HG03108 (cell line): Measurements from ENCODE around the gene MIPOL1.
"Not testable (repeated sequence)": the region's sequence is repeated elsewhere in the genome, so short reads cannot be mapped to it uniquely, and the experiment has no call there.

Source experiments
- ATAC-seq: cut with Tn5 transposase; IDR thresholded peaks from one replicate; pipeline ENCODE4 v1.9.1; 2021; ENCODE audit warnings: moderate library complexity; ENCODE audit not compliant: unreplicated experiment

Gene MIPOL1, protein sequence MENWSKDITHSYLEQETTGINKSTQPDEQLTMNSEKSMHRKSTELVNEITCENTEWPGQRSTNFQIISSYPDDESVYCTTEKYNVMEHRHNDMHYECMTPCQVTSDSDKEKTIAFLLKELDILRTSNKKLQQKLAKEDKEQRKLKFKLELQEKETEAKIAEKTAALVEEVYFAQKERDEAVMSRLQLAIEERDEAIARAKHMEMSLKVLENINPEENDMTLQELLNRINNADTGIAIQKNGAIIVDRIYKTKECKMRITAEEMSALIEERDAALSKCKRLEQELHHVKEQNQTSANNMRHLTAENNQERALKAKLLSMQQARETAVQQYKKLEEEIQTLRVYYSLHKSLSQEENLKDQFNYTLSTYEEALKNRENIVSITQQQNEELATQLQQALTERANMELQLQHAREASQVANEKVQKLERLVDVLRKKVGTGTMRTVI

DNA sequence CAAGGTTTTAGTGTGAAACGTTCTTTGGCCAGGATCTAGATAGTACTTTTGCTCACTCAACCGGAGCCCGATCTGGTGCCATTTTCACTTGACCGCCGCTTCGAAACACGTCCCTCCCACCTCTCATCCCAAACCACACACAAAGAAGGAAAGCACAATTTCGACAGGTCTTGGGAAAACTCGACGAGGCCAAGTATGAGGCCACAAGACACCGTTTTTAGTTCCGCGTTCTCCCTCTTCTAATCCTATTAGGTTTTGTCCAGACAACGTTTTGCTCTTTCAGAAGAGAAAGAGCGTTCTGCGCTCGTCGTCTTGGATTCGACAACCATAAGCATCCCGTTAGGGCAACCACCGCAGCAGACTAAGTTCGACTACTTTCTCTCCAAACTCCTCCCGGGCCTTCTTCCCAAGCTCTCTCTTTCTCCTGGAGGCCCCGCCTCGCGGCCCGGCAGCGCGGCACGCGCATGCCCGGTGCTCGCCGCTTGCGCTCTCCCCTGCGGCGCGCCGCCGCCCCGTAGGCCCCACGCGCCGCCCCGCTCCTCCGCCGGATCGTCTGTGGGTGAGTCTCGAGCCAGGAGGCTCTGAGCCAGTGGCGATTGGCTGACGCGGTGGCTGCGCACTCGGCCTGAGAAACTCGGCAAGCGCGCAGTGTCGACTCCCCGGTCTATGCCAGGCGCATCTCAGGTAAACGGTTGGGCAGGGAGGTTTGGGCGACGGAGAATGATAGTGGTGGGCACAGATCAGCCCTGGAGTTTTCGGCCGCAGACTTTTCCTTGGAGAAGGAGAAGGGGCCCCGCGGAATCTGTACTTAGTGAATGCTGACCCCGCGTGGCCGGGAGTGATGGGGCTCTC lies at the start of gene MIPOL1:
TSS of gene MIPOL1 (plus strand) at position 517 of the 852 bp plus-strand sequence. CDS start 49,952 bp downstream, outside the sequence.
- no peak for ATAC-seq

DNA sequence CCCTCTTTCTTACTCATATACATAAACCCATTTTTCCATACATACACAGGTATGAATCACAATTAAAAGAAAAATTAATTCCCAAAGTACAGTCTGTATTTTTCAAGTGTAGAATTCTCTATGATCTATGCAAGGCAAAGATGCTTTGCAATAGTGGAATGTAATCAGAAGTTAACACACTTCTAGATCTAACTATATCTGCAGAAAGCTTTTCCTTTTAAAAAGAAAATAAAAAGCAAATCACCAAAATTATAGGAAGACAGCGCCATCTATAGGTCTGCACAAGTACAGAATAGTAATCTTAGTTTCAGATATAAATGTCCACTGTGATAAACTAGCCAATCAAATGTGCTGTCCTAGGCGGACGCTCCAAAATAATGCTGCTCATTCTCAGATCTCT lies 47.3 kb upstream of the MIPOL1 start:
- no peak for ATAC-seq

DNA sequence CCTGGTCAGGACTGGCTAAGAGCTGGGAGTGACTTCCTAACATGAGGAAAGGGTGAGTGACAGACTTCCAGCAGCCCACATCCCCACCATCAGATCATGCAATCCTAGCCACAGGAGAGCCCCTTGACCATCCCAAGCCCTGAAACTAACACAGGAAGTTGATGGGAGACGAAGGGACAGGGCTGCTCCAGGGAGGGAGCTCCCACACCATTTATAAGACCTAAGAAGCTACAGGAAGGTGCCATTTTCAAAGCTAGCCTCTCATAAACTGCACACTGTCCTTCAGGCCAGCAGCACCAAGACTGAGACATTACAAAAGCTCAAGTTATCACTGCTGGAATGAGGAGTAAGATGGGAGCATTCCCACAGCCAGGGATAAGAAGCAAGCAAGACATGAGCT lies 44.7 kb upstream of the MIPOL1 start:
- no peak for ATAC-seq

DNA sequence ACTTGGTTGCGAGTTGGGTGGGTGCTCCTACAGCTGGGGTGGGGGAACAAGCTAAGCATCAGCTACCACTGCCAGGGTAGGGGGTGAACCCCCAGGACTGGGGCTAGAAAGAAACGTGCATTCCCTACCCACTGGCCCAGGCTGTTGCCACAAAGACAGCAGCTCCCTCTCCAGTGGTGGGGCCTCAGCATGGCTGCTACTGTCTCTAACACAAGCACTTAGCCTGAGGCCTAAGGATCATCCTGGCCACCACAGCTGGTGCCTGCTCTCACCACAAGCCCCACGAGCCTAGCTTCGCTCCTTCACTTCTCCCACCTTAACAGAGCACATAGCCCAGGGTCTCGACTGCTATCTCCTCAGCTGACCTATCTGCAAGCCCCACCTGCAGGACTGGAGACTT lies 44.3 kb upstream of the MIPOL1 start:
- ATAC-seq: no peak

DNA sequence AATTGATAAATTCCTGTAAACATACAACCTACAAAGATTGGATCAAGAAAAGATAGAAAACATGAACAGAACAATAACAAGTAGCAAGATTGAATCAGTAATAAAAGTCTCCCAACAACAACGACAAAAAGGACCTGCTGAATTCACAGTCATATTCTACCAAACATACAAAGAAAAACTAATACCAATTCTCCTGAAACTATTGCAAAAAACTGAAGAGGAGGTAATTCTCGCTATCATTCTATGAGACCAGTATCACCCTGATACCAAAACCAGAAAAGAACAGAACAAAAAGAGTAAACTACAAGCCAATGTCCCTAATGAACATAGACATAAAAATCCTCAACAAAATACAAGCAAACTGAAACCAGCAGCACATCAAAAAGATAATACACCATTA lies 39.8 kb upstream of the MIPOL1 start:
- no peak for ATAC-seq

DNA sequence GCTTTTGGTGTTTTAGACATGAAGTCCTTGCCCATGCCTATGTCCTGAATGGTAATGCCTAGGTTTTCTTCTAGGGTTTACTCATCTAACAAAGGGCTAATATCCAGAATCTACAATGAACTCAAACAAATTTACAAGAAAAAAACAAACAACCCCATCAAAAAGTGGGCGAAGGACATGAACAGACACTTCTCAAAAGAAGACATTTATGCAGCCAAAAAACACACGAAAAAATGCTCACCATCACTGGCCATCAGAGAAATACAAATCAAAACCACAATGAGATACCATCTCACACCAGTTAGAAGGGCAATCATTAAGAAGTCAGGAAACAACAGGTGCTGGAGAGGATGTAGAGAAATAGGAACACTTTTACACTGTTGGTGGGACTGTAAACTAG lies 35.4 kb upstream of the MIPOL1 start:
- not testable (repeated sequence) for ATAC-seq

DNA sequence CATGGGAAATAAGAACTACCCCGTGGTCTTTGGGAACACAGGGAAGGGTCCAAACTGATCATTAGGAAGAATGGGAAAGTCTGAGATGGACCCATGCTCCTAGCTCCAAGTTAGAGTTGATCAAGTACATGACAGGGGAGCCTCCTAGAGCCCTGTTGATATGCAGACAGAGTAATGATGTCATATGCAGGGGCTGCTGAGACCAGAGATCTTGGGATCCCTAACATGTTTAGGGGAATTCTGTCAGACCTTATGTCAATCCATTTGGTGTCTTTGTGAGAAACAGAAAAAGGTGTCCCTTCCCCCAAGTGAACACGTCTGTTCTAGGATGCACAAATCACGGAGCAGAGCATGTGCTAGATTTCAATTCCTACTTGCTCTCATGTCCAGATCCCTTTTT lies 31.9 kb upstream of the MIPOL1 start:
- no peak for ATAC-seq

DNA sequence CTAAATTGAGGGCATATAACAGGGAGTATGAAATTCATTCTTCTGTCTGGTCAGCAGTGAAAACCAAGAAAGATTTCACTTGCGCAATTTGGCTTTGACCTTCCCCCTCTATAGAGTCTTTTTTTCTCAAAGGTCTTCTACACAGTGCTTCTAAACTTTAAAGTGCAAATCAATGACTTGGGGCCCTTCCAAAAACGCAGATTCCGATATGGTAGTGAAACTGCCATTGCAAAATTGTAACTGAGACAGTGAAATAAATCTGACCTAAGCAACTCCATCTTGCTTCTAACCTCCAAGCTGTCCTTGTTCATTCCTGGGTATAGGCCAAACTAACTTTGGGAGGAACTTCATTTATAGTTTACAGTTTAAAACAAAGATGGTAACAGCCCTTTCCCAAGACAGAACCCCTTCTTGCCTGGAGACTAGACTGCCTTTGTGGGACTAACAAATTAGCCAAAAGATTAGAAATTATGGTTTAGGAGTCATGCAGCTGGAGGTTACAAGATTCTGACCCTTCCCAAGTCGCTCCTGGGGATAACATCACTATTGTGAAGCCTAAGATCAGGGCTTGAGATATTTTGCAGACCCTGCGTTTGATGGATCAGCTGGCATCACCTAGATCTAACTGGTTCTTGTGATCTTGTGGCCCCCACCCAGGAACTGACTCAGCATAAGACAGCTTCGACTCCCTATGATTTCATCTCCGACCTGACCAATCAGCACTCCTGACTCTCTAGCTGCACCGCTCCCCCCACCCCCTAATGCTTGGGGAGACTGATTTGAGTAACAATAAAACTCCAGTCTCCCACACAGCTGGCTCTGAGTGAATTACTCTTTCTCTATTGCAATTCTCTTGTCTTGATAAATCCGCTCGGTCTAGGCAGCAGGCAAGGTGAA lies 30.3 kb upstream of the MIPOL1 start:
- ATAC-seq: no peak

DNA sequence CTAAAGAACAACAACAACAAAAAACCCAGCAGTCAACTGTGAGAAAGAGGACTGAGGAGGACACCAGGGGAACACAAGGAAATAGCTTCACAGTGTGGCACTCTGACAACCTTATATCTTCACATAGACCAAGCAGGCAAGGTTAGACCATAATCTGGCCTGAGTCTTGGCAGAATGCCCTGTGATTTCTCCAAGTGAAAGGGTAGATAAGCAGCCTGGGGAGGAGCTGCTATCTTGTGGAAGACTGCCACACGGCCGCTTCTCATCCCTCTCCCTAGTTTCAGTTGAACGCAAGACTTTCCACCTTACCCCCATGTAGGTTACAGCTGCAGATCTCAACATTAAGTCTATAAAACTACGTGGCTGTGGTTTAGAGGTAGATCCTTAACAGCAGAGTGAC lies 29.0 kb upstream of the MIPOL1 start:
- ATAC-seq: no peak

DNA sequence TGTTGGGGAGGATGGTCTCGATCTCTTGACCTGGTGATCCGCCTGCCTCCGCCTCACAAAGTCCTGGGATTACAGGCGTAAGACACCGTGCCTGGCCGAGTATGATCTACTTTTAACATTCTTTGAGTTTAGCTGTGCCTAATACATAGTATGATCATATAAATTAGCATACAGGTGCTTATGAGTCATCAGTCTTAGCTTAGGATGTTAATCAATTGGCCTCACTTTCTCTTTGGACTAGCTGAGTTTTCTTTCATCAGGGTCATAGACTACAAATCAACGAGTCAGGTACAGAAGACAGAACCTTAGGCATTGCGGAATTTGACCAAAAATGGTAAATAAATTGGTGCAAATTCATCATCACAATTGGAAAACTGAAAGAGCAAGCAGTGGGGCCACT lies 27.5 kb upstream of the MIPOL1 start:
- ATAC-seq: no peak

DNA sequence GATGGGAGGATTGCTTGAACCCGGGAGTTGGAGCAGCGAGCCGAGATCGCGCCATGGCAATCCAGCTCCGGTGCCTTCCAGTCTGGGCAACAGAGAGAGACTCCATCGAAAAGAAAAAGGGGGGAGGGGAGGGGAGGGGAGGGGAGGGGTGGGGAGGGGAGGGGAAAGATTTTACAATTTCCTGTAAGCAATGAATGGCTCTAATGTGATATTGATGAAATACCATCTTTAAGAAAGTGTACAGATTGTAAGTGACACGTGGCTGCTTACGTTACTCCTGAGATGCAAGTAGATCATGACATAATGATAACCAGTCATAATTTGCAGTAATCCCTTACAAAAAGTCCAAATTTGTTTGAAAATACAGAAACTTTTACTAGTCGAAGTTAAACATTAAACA lies 26.7 kb upstream of the MIPOL1 start:
- no peak for ATAC-seq

DNA sequence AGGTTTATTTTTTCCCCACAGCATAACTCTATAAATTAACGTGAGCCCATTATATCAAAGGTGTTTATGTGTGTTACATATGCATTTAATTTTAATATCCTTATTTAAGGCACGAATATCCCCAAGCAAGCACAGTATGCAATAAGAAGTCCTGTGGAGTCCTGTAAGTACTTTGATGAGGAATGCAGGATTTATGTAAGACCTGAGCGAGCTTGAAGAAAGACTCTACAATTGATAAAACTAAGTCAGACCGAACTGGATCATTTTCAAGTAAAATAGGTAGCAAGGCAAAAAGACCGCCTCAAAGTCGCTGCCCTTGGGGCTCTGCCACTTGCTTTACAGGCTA lies 26.1 kb upstream of the MIPOL1 start:
- ATAC-seq: no peak

DNA sequence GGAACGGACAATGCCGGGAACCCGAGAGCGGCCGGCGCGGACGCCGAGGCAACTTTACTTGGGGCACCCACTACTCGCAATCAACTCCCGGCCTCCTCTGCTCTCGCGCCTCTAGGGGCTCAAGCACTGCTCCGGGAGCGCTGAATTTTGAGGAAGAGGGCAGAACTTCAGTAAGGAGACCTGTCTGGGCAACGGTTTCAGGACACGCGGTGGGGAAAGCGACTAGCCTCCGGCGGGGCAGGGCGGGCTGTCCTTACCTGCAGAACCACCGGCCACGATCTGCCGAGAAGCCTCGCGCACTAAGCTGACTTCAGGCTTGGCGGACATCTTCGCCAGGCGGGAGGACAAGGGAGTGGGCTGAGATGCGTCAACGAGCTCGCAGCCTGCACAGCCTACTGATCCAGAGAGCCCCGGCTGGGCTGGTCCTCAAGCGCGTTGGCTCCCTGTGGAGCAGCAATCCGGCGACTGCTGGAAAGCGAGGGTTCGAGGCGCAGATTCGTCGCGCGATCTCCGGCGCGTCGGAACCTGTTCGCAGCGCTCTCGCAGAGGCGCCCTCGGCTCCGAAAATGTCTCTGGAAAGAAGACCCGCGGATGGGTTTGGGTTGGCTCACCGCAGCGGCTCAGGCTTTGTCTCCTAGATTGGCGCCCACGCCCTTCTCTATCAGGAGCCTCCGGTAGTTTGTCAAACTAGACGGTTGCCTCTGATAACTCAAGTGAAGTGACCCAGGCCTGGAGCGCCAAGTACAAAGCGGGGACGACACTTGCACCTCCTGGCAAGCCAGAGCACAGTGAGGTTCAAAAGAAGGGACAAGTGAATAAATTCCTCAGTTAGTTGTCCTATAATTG lies 25.5 kb upstream of the MIPOL1 start, which contains the start of gene SLC25A21:
TSS of gene SLC25A21 (minus strand) at position 583 of the 846 bp plus-strand sequence.
- no peak for ATAC-seq

DNA sequence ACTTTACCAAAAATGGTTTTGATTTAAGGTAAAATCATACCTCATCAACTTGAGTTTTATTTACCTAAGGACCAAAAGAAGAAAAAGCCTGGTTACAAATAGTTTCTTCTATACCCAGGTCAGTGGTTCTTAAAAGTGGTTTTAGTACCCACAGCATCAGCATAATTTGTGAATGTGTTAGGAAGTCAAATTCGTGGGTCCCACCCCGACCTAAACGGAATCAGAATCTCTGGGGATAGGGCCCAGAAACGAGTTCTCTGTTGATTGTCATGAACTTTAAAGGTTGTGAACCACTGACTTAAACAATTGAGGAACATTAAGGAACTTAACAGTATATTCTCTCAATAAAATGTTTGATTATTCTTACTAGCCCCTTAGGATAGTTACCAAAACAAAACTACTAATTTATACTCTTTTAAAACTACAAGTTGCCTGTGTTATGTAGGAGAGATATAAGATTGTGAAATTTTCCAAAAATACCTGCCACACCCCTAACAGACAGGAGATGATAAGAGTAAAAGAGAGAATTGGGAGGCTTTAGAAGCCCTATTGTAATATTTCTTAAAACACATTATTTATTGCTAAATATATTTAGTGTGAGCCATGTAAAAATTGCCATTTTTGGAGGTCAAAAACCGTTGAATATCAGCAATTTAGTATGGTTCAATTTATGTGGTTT lies 24.7 kb upstream of the MIPOL1 start:
- ATAC-seq: no peak

DNA sequence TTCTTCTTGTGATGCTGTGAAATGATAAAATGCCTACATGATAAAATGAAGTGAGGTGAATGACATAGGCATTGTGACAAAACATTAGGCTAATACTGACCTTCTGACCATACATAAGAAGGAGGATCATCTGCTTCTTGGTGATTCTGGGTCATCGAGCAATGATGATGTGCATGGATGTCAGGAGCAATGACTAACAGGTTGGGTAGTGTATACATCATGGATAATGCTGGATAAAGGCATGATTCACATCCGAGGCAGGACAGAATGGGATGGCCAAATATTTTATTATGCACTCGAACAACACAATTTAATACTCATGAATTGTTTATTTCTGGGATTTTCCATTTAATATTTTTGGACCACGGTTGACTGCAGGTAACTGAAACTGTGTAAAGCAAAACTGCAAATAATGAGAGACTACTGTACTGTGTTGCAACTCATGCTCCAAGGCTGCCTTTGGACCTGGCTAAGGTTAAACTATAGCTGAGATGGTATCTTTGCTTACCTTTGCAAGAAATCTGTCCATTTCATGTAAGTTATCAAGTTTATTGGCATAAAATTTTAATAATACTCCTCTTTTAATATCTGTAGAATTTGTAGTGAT lies 17.7 kb upstream of the MIPOL1 start:
- no peak for ATAC-seq

DNA sequence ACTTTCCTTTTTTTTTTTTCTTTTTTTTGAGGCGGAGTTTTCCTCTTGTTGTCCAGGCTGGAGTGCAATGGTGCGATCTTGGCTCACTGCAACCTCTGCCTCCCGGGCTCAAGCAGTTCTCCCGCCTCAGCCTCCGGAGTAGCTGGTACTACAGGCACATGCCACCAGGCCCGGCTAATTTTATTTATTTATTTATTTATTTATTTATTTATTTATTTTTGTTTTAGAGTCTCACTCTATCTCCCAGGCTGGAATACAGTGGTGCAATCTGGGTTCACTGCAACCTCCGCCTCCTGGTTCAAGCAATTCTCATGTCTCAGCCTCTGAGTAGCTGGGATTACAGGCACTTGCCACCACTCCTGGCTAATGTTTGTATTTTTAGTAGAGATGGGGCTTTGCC lies 16.9 kb upstream of the MIPOL1 start:
- not testable (repeated sequence) for ATAC-seq

DNA sequence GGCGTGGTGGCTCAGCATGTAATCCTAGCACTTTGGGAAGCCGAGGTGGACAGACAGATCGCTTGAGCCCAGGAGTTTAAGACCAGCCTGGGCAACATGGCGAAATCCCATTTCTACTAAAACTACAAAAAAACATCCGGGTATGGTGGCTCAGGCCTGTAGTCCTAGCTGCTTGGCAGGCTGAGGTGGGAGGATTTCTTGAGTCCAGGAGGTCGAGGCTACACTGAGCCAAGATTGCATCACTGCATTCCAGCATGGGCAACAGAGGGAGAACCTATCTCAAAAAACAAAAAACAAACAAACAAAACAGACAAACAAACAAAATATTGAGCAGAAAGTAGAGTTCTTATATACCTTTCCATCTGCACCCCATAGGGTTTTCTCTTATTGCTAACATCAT lies 16.3 kb upstream of the MIPOL1 start:
- ATAC-seq: no peak

DNA sequence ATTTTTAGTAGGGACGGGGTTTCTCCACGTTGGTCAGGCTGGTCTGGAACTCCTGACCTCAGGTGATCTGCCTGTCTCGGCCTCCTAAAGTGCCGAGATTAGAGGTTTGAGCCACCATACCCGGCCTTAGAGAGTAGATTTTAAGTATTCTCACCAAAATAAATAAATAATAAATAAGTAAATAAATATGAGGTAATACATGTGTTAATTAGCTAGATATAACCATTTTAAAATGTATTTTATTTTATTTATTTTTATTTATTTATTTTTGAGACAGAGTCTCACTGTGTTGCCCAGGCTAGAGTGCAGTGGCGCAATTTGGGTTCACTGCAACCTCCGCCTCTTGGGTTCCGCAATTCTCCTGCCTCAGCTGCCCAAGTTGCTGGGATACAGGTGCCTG lies 13.2 kb upstream of the MIPOL1 start:
- not testable (repeated sequence) for ATAC-seq

DNA sequence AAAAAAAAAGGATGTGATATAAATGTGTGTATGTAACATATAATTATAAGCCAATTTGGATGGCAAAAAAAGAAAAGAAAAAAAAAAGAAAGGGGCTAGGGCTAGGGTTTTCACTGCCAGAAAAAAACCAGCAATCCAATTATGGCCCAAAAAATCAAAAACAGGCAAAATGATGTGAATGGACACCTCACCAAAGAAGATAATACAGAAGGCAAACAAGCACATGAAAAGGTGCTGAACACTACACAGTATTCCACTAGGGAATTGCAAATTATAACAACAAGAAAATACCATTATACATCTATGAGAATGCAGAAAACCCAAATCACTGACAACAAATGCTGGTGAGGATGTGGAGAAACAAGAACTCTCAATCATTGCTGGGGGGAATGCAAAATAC lies 12.1 kb upstream of the MIPOL1 start:
- ATAC-seq: no peak
